Osteoblast (primary cell): Measurements from ENCODE around the gene GAS7. TPM values are rescaled to one million over a fixed set of nuclear protein-coding genes. Genes with fewer than 3 reads are reported as not detected.

ENCODE experiments used
- DNase-seq: peaks from one replicate; pipeline ENCODE4 v3.0.0; 2011; ENCODE audit warnings: low spot score, mixed read lengths; ENCODE audit not compliant: insufficient read length; ENCODE audit errors: missing footprints
- H2AFZ ChIP-seq: 2 replicates; pipeline ENCODE4 v1.6.0; 2011; ENCODE audit warnings: mild to moderate bottlenecking, low read length
- H3K27ac ChIP-seq: 2 replicates; pipeline ENCODE4 v1.5.1; 2011; ENCODE audit warnings: mild to moderate bottlenecking, low read depth, low read length, moderate library complexity
- H3K27me3 ChIP-seq: 2 replicates; pipeline ENCODE4 v1.6.0; 2012; ENCODE audit warnings: mild to moderate bottlenecking, control low read depth, inconsistent platforms, low read length, moderate library complexity; ENCODE audit not compliant: insufficient read depth
- H3K36me3 ChIP-seq: 2 replicates; pipeline ENCODE4 v1.5.1; 2011; ENCODE audit warnings: mild to moderate bottlenecking, low read length, control low read depth, moderate library complexity; ENCODE audit not compliant: insufficient read depth
- H3K4me1 ChIP-seq: 2 replicates; pipeline ENCODE4 v1.5.1; 2011; ENCODE audit warnings: mild to moderate bottlenecking, low read length, control low read depth, moderate library complexity; ENCODE audit not compliant: insufficient read depth
- H3K4me2 ChIP-seq: 2 replicates; pipeline ENCODE4 v1.6.0; 2011; ENCODE audit warnings: mild to moderate bottlenecking, low read length; ENCODE audit not compliant: insufficient read depth
- H3K4me3 ChIP-seq: fragments of 200-600 bp; sonication (generic); 3 replicates; pipeline ENCODE4 v1.5.1; 2012; ENCODE audit warnings: mild to moderate bottlenecking, low read length, inconsistent platforms; ENCODE audit not compliant: insufficient read depth
- H3K79me2 ChIP-seq: 2 replicates; pipeline ENCODE4 v1.6.0; 2012; ENCODE audit warnings: mild to moderate bottlenecking, low read length, control low read depth, inconsistent platforms; ENCODE audit not compliant: insufficient read depth
- H3K9me3 ChIP-seq: 2 replicates; pipeline ENCODE4 v1.5.1; 2011; ENCODE audit warnings: low read depth, low read length, control low read depth
- H4K20me1 ChIP-seq: 2 replicates; pipeline ENCODE4 v1.6.0; 2012; ENCODE audit warnings: mild to moderate bottlenecking, low read length, control low read depth; ENCODE audit not compliant: insufficient read depth
- total RNA-seq: library from RNA; depleted of rRNA; stranded (reverse); fragments of >200 nt; gene quantifications from 2 replicates; pipeline ENCODE4 v1.2.3, GENCODE V29; 2012
- TF ChIP-seq, protein P1 (sequence below): IDR thresholded peaks from 2 replicates; pipeline ENCODE4 v1.5.1; 2011; ENCODE audit warnings: mild to moderate bottlenecking, low read depth, low read length, moderate library complexity; ENCODE audit errors: extremely low read depth

GAS7 gene
- total RNA-seq, 1 donor: 3.6 TPM

DNA sequence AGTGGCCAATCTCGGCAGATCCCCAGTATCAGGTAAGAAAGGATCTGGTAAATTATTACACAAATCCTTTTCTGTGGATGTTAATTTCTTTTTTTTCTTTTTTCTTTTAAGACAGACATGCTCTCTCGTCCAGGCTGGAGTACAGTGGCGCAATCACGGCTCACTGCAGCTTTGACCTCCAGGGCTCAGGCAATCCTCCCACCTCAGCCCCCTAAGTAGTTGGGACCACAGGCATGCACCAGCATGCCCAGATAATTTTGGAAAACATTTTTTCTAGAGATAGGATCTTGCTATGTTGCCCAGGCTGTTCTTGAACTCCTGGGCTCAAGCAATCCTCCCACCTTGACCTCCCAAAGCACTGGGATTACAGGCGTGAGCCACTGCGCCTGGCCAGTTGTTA, 54.0 kb downstream of the GAS7 start:
- H2AFZ ChIP-seq: no peak overlapping the region
- no peak for DNase-seq
- no peak overlapping the region for H3K27ac ChIP-seq
- no peak overlapping the region for H3K4me2 ChIP-seq
- H3K9me3 ChIP-seq: no peaks in the 10 kb centered on the region
- TF ChIP-seq, protein P1, sequence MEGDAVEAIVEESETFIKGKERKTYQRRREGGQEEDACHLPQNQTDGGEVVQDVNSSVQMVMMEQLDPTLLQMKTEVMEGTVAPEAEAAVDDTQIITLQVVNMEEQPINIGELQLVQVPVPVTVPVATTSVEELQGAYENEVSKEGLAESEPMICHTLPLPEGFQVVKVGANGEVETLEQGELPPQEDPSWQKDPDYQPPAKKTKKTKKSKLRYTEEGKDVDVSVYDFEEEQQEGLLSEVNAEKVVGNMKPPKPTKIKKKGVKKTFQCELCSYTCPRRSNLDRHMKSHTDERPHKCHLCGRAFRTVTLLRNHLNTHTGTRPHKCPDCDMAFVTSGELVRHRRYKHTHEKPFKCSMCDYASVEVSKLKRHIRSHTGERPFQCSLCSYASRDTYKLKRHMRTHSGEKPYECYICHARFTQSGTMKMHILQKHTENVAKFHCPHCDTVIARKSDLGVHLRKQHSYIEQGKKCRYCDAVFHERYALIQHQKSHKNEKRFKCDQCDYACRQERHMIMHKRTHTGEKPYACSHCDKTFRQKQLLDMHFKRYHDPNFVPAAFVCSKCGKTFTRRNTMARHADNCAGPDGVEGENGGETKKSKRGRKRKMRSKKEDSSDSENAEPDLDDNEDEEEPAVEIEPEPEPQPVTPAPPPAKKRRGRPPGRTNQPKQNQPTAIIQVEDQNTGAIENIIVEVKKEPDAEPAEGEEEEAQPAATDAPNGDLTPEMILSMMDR: no peak
- H3K4me1 ChIP-seq: no peaks in the 10 kb centered on the region
- no peaks in the 10 kb centered on the region for H4K20me1 ChIP-seq
- H3K27me3 ChIP-seq: no peaks in the 10 kb centered on the region
- H3K4me3 ChIP-seq: no peak overlapping the region
- H3K79me2 ChIP-seq: no peaks in the 10 kb centered on the region
- no peaks in the 10 kb centered on the region for H3K36me3 ChIP-seq

DNA sequence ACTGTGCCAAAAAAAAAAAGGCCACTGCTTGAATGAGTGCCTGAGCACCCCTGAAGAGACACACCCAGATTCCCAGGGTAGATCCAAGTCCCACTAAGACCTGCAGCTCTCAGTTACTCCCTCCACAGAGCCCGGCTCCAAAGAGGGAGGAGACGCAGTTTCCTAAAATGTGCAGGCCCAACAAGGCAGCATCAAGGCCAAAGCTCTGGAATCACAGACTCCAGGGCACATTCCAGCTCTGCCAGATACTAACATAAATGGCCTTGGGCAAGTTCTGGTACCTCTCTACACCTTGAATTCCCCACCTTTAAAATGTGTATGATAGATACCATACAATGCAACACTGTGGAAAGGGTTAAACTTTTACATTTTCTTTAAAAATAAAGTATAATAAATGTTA, 57.0 kb downstream of the GAS7 start:
- TF ChIP-seq, protein P1: no peak
- H3K36me3 ChIP-seq: no peaks in the 10 kb centered on the region
- no peaks in the 10 kb centered on the region for H3K79me2 ChIP-seq
- no peaks in the 10 kb centered on the region for H4K20me1 ChIP-seq
- no peak overlapping the region for H2AFZ ChIP-seq
- no peaks in the 10 kb centered on the region for H3K27me3 ChIP-seq
- H3K4me2 ChIP-seq: no peak overlapping the region
- no peak overlapping the region for H3K4me3 ChIP-seq
- DNase-seq: no peak
- no peaks in the 10 kb centered on the region for H3K9me3 ChIP-seq
- no peaks in the 10 kb centered on the region for H3K4me1 ChIP-seq
- no peak overlapping the region for H3K27ac ChIP-seq

DNA sequence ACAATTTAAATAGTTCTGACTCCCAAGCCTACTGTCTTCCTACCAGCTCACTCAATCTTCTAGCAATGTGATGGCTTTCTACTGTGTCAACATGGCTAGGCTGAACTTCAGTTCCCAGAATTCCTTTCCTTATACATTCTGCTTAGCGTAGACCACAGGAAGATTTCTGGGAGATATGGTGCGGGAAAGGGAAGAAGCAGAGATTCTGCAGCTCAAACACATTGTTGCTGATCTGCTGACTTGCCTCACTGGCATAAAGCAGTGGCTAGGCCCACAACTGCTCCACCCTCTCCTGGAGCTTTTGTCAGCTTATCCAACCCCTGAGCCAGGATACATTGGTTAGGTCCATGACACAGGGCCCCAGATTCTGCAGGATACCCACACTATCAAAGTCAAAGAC, 58.8 kb downstream of the GAS7 start:
- no peaks in the 10 kb centered on the region for H3K9me3 ChIP-seq
- DNase-seq: no peak
- no peaks in the 10 kb centered on the region for H3K36me3 ChIP-seq
- peaks cover 8% of the 10 kb centered on the region for H3K4me1 ChIP-seq
- no peak overlapping the region for H2AFZ ChIP-seq
- H3K79me2 ChIP-seq: no peaks in the 10 kb centered on the region
- no peak overlapping the region for H3K27ac ChIP-seq
- no peak overlapping the region for H3K4me2 ChIP-seq
- no peaks in the 10 kb centered on the region for H4K20me1 ChIP-seq
- H3K27me3 ChIP-seq: no peaks in the 10 kb centered on the region
- TF ChIP-seq, protein P1: no peak
- no peak overlapping the region for H3K4me3 ChIP-seq

DNA sequence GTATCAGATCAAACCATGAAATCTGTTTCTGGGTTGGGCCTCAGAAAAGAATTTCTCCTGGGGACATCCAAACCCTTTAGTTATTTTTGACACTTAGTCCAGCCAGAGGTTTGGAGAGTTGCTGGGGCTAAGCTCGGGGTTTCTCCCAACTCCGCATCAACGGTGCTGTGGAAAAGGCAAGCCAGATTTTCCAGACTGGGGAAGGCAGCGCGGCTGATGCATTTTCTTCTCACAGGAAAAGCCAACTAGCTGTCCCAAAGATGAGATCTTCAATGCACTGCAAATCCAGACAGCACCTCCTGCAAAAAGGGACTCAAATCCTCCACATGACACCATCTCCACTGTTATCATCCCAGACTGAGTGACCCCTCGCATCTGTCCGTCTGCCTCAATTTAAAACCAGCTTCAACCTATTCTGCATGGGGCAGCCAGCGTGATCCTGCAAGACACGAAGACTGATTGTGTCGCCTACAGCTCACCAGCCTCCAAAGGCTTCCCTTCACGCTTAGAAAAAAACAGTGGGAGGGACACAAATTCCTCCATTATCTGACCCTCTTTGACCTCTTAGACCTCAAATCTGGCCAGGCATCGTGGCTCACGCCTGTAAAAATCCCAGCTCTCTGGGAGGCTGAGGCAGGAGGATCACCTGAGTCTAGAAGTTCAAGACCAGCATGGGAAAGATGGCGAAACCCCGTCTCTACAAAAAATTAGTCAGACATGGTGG, 62.0 kb downstream of the GAS7 start:
- DNase-seq: no peak
- Histone ChIP-seq H2AFZ (peak overlapping the region; percentile 56), H4K20me1 (no peaks in the 10 kb centered on the region), H3K4me3 (no peak overlapping the region), H3K27me3 (no peaks in the 10 kb centered on the region), H3K4me2 (peak overlapping the region; percentile 32), H3K27ac (no peak overlapping the region), H3K9me3 (no peaks in the 10 kb centered on the region), H3K36me3 (no peaks in the 10 kb centered on the region), H3K79me2 (no peaks in the 10 kb centered on the region), H3K4me1 (peaks cover 8% of the 10 kb centered on the region)
- TF ChIP-seq, protein P1: no peak
